Activated T-cell treated with anti-CD3 and anti-CD28 coated beads, Interleukin-2, amount 50 U/mL, for 1 hour (primary cell): Measurements from ENCODE around the gene TSKS.

Experiments
- DNase-seq: peaks from one replicate; pipeline ENCODE4 v3.0.0-alpha.2; 2020

The TSKS gene

DNA sequence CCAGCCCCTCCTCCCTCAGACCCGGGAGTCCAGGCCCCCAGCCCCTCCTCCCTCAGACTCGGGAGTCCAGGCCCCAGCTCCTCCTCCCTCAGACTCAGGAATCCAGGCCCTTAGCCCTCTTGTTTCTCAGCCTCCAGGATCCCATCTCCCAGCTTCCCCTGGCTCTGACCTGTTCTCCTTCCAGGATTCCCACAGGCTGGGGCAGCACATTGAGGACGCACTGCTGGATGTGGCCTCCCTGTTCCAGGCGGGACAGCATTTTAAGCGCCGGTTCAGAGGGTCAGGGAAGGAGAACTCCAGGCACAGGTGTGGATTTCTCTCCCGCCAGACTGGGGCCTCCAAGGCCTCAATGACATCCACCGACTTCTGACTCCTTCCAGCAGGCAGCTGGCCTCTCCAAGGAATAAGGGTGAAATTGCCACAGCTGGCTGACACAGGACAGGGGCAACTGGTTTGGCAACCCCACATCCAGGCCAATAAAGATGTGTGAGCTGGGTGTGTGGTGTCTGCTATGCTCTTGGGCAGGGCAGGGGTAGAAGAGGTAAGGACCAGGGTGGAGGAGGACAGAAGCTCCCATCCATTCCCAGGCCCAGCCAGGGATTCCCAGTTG is 49.8 kb downstream of the TSKS start:
- no peak for DNase-seq

DNA sequence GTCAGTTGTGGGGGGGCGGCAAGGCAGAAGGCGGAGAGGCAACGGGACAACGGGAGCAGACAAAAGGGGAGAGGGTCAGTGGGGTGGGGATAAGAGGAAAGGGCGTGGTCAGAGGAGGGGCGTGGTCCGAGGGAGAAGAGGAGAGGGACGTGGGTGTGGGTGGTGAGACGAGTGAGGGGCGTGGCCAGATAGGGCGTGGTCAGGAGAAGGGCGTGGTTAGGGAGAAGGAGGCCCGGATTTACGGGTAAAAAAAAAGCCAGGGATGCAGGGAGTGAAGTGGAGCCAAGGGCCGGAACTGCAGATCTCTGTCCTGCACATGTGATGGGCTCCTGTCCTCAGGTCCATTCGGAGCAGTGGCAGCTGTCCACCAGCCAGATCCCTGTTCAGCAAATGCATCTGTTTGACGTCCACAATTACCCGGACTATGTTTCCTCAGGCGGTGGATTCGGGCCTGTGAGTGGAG is 50.7 kb downstream of the TSKS start:
- no peak for DNase-seq

DNA sequence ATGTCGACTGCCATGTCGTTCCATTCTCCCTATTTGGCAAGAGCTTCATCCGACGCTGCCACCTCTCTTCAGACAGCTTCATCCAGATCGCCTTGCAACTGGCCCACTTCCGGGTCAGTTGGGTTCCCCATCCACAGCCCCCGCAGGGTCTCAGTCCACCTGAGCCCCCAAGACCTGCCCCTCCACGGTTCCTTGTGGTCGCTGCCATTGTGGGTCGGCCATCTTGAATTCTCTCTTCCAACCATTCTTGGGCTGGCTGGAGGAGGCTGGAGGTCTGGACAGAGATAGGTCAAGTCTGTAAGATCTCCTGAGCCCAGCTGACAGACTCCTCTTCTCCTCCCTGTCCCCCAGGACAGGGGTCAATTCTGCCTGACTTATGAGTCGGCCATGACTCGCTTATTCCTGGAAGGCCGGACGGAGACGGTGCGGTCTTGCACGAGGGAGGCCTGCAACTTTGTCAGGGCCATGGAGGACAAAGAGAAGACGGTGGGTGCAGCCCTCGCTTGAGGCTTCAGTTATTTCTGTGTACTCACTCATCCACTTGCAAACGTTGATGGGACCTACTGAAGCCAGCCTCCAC is 52.6 kb downstream of the TSKS start:
- DNase-seq, result no peak

DNA sequence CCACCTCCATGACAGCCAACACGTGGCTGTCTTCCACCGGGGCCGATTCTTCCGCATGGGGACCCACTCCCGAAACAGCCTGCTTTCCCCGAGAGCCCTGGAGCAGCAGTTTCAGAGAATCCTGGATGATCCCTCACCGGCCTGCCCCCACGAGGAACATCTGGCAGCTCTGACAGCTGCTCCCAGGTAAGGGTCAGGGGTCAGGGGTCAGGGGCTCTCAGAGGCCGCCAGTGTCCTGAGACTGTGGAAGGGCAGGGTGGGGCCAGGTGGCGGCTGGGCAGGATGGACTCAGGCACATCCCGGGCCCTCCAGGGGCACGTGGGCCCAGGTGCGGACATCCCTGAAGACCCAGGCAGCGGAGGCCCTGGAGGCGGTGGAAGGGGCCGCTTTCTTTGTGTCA is 57.2 kb downstream of the TSKS start:
- no peak for DNase-seq

DNA sequence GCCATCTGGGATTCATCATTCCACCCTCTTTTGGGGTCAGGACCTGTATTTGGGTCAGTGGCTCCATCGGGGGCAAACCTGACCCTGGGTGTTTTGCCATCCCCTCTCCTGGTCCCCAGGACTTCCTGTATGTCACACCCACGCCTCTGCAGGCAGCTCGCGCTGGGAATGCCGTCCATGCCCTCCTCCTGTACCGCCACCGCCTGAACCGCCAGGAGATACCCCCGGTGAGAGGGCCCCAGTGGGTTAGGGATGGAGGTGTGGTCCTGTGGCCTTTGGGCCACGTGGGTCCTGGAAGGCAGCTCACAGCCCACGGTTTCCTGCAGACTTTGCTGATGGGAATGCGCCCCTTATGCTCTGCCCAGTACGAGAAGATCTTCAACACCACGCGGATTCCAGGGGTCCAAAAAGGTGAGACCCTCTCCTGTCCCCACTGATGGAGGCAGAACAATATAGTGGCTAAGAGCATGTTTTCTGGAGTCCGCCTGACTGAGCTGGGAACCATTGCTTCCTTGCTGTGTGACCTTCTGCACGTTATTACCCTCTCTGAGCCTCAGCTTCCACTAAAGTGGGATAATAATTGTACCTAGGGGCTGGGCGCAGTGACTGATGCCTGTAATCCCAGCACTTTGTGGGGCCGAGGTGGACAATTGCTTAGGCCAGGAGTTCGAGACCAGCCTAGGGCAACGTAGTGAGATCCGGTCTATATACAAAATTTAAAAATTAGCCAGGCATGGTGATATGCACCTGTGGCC is 58.0 kb downstream of the TSKS start:
- no peak for DNase-seq

DNA sequence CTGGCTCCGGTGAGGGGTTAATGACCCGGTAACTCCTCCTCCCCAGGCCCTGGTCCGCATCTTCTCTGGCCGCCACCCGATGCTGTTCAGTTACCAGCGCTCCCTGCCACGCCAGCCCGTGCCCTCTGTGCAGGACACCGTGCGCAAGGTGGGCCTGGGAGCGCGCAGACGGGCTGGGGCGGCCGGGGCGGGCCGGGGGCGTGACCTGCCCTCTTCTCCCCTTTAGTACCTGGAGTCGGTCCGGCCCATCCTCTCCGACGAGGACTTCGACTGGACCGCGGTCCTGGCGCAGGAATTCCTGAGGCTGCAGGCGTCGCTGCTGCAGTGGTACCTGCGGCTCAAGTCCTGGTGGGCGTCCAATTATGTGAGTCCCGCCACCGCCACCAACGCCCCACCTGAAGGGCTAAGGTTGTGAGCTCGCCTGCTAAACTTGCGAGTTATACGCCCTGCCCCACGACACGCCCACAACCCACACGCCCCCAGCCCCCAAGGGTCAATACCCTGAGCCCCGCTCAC is 61.8 kb downstream of the TSKS start:
- no peak for DNase-seq

DNA sequence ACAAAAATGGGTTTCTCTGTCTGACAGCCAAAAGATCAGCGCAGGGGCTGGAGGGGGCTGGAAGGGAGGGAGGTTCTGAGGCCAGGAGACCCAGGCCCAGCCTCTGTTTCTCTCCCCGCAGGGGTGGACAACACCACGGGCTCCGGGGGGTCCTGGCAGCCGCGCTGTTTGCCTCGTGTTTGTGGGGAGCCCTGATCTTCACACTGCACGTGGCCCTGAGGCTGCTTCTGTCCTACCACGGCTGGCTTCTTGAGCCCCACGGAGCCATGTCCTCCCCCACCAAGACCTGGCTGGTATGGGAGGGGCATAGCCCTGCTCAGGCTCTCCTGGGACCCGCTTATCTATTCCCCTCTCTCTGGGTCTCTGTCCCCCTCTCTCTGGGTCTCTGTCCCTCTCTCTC is 62.5 kb downstream of the TSKS start:
- no peak for DNase-seq

DNA sequence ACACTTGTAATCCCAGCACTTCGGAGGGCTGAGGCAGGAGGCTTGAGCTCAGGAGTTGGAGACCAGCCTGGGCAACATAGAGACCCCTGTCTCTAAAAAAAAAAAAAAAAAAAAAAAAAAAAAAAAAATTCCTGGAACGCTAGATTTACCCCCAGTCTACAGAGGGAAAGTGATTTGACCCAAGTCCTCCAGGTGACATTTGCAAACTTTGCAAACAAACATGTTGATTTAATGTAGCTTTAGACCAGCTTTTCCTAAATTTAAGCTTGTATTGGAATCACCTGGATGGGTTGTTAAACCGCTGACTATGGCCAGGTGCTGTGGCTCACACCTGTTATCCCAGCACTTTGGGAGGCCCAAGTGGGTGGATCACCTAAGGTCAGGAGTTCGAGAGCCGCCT is 63.7 kb downstream of the TSKS start:
- DNase-seq, result no peak

DNA sequence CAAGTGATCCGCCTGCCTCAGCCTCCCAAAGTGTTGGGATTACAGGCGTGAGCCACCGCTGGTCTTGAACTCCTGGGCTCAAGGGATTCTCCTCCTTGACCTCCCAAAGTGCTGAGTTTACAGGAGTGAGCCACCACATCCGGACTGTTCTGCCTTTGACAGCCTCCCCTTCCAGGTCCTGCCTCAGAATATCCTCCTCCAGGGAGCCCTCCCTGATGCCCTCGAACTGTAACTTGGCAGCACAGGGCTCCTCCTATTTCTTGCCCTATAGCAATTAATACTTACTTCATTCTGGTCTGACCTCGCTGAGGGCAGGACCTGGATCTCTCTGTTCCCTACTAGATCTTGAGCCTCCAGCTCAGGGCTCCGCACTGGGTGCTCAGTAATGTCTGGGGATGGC is 66.2 kb downstream of the TSKS start:
- no peak for DNase-seq

DNA sequence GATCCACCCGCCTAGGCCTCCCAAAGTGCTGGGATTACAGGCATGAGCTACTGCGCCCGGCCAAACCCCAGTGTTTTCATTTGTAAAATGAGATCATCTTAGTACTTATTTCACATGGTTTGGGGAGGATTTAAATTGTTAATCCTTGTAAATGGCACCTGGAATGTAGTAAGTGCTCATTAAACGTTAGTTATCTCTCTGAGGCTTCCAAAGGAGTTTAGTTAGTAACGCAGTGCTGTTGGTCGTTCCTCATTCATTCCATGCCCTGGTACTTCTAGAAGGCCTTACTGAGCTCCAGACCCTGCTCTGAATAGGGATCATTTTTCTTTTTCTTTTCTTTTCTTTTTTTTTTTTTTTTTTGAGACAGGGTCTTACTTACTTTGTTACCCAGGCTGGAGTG is 67.0 kb downstream of the TSKS start:
- DNase-seq, result no peak

DNA sequence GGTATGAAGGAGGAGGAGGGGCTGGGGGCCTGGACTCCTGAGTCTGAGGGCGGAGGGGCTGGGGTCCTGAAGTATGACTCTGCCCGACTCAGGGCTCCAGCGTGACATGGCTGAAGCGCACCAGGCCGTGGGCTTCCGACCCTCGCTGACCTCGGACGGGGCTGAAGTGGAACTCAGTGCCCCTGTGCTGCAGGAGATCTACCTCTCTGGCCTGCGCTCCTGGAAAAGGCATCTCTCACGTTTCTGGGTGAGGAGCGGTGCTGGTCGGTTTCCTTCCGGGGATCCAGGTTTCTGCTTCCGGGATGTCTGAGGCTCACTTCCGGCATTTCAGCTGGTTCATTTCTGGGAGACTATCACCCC is 71.0 kb downstream of the TSKS start:
- no peak for DNase-seq

DNA sequence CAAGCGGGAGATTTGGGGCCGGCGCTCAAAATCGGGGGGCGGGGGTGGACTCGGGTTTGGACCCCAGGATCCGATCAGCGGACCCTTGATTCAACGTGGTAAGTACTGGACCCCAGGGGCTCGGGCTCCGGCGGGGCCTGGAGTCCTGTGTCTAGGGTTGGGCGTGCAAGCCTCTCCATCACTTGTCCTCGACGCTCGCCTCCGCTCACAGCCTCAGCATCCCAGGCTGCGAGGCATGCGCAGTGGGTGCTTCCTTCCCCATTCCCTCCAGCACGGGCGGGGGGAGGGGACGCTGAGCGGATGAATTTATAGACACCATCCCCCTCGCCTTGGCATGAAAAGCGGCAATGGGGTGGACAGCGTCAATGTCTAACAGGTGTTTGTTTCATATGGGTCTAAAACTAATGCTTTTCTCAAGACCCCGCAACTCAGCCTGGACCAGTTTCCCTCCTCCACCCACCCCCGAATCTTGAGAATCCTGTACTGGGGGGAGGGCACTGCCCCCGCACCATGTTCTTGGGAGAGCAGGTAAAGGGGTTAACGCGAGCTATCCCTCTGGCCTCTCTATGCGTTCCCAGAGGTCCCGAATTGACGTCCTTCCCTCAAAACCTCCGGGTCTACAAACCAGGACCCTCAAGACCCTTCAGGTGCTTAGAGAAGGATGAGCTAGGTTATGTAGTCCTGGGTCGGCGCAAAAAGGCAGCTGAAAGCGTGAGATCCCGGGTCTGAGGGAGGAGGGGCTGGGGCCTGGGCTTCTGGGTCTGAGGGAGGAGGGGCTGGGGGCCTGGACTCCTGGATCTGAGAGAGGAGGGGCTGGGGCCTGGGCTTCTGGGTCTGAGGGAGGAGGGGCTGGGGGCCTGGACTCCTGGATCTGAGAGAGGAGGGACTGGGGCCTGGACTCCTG is 71.6 kb downstream of the TSKS start:
- DNase-seq, result no peak

DNA sequence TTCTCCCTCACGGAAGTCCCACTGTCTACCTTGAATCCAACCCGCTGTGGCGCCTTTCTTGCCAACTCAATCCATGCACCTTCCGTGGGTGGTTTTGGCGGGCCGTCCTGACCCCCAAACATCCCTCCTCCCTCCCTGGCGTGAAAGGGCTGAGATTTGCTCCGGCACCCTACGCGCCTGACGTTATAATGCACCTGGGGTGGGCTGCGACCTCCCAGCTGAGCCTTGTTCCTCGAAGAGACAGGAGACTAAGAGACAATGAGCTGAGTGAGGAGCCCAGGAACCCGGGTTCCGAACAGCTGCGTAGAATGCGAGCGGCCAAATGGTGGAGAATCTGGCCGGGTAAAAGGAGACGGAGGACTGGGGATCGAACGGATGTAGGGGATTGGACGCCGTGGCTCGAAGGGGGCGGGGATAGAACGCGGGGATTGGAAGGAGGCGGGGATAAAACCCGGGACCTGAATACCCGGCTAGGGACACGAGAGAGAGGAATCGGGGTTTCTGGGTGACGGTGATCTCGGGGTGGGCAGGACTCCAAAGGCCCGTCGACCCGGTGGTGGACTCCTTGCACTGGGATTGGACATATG is 72.4 kb downstream of the TSKS start, which contains the start of gene CPT1C:
Gene CPT1C, plus strand, starts transcription at position 461 of the 587 bp plus-strand sequence. CDS start 1,137 bp downstream, outside the sequence.
- DNase-seq, result peak; percentile 60

DNA sequence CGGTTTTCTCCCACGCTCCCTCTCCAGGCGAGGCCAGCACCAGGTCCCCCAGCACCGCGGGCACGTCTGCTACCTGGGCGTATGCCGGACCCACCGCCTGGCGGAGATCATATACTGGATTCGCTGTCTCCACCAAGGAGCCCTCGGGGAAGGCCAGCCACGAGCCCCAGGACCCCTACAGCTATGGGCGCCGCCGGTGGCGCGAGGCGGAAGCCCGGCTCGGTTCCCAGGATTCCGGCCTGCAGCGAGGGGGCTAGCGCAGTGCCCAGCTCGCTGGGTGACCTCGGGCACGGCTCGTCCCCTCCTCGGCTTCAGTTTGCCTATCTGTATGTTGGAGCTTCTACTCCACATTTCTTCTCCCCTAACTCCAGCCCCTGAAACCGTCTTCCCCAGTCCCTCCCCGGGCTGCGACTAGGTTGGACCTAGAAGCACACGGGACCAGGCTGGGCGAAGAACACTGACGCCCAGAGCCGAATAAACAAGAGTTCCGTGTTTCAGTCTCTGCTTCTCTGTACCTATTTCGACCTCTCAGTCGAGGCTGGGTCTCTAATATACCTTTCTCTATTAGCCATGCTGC is 72.9 kb downstream of the TSKS start:
- no peak for DNase-seq
